Peyer's patch (tissue), 4 donors: ENCODE measurements around the gene BNIP3.

Experiments
- POLR2A ChIP-seq, 2 donors: fragments of 450-650 bp; IDR thresholded peaks; one replicate each; pipeline ENCODE4 v1.5.1; 2017; ENCODE audit warnings: antibody characterized with exemption in 2 of 2, mild to moderate bottlenecking in 2 of 2, moderate library complexity in 2 of 2
- TF ChIP-seq, protein P1 (sequence below), 6 experiments: fragments of 450-650 bp in 4 of 6; fragments of 200-600 bp in 2 of 6; sonication (generic) in 1 of 6; IDR thresholded peaks; one replicate each; pipeline ENCODE4 v1.5.1; 2017 to 2019; ENCODE audit warnings: antibody characterized with exemption in 6 of 6, mild to moderate bottlenecking in 3 of 6, moderate library complexity in 1 of 6

DNA sequence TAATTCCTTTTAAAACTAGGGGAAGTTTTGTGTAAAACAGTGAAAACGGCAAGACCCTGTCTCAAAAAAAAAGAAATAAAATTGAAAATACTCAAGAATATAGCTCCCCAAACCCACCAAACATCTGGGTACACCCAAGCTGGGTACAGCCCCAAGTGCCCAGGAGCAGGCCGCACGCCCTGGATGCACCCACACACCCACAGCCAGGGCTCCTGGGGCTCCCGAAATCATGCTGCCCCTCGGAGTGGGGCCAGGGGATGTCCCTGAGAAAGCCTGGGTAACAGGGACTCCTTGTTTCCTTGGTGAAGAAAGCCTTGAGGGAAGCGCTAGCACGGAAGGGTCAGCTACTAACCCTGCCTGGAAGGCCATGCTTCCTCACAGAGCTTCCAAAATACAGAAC, 10.1 kb downstream of the BNIP3 start:
- TF ChIP-seq, protein P1, sequence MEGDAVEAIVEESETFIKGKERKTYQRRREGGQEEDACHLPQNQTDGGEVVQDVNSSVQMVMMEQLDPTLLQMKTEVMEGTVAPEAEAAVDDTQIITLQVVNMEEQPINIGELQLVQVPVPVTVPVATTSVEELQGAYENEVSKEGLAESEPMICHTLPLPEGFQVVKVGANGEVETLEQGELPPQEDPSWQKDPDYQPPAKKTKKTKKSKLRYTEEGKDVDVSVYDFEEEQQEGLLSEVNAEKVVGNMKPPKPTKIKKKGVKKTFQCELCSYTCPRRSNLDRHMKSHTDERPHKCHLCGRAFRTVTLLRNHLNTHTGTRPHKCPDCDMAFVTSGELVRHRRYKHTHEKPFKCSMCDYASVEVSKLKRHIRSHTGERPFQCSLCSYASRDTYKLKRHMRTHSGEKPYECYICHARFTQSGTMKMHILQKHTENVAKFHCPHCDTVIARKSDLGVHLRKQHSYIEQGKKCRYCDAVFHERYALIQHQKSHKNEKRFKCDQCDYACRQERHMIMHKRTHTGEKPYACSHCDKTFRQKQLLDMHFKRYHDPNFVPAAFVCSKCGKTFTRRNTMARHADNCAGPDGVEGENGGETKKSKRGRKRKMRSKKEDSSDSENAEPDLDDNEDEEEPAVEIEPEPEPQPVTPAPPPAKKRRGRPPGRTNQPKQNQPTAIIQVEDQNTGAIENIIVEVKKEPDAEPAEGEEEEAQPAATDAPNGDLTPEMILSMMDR (IDR thresholded peaks at IDR 0.05): no peak
- no peak for TF ChIP-seq POLR2A (IDR thresholded peaks at IDR 0.05)
